Sciatic nerve (tissue), 2 donors: Measurements from ENCODE around the gene MINDY2. TPM values are rescaled to one million over a fixed set of nuclear protein-coding genes. Genes with fewer than 3 reads are reported as not detected.

Source experiments
- ATAC-seq: fragments of 200-7000 bp; cut with Tn5 transposase; one replicate; pipeline ENCODE4 v1.9.1; 2020; ENCODE audit warnings: mild to moderate bottlenecking, moderate library complexity
- DNase-seq: peaks from one replicate; pipeline ENCODE4 v3.0.0-alpha.2; 2020; ENCODE audit warnings: low spot score
- intact Hi-C: fragments of 100-400 bp; cut with DNase I; formaldehyde crosslinking; loops from one replicate; pipeline ENCODE4 v1.14.2; 2022
- total RNA-seq: library from RNA; stranded (reverse); fragmentation: NEBNext Ultra II Directional; extraction: Animal tissue kit (Norgen Biotek cat#: 25700); gene quantifications from one replicate; pipeline ENCODE4 v1.2.1, GENCODE V29; 2021
- donor health status: DM: no; HTN: no; CAD: no.
- donor health status: DM: no; HTN: no; CAD: no.

MINDY2 gene, protein sequence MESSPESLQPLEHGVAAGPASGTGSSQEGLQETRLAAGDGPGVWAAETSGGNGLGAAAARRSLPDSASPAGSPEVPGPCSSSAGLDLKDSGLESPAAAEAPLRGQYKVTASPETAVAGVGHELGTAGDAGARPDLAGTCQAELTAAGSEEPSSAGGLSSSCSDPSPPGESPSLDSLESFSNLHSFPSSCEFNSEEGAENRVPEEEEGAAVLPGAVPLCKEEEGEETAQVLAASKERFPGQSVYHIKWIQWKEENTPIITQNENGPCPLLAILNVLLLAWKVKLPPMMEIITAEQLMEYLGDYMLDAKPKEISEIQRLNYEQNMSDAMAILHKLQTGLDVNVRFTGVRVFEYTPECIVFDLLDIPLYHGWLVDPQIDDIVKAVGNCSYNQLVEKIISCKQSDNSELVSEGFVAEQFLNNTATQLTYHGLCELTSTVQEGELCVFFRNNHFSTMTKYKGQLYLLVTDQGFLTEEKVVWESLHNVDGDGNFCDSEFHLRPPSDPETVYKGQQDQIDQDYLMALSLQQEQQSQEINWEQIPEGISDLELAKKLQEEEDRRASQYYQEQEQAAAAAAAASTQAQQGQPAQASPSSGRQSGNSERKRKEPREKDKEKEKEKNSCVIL
- 61.6 TPM for total RNA-seq

DNA sequence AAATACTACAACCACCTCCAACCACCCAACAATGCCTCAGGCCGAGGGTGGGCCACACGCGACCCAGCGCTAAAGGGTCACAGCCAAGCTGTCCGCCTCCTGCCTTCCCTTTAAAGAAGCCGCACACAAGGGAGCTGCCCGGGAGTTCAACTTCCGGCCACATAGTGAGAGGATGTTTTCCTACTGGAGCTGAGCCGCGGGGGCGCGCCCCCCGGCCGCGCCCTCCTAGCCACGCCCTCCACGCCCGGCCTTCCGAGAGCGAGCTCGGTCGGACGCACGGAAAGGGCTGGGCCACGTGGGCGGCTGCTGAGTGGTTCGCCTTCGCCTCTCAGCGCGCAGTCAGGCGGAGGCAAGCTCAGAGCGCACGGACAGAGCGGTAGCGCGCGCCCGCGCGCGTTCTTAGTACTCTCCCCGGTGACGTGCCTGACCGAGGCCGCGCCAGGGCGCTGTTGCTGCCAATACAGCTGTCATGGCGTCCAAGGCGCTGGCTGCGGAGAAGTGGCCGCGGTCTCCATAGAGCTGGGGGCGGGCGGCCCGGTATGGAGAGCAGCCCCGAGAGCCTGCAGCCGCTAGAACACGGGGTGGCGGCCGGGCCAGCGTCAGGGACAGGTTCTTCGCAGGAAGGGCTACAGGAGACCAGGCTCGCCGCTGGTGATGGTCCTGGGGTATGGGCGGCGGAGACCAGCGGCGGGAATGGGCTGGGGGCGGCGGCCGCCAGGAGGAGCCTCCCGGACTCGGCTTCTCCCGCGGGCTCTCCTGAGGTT is at the start of gene MINDY2:
TSS of gene MINDY2 (plus strand) at position 446 of the 764 bp plus-strand sequence. CDS start at position 540, 94 bp downstream.
- DNase-seq, result peak; percentile 99
- ATAC-seq, result peak; percentile 98
- intact Hi-C loops, result no loop called here

DNA sequence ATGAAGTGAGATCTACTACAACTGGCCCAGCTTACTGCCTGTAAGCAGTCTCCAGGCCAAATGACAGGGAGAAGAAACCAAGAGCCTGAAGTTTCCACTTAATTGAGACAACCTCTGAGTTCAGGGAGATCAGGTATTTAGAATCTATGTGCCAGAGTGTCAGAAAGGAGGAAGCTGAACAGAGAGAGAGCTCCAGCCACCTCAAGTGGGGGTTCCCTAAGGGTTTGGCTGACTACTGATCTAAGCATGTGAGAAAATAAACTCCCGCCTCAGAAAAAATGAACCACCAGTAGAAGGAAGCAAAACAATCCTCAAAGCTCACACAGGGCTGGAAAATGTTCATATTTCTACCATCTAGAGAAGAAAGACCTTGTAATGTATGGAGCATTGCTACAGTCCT is 46.6 kb upstream of the MINDY2 start:
- ATAC-seq (peak; percentile 56), DNase-seq (no peak)
- intact Hi-C loops, result no loop called here

DNA sequence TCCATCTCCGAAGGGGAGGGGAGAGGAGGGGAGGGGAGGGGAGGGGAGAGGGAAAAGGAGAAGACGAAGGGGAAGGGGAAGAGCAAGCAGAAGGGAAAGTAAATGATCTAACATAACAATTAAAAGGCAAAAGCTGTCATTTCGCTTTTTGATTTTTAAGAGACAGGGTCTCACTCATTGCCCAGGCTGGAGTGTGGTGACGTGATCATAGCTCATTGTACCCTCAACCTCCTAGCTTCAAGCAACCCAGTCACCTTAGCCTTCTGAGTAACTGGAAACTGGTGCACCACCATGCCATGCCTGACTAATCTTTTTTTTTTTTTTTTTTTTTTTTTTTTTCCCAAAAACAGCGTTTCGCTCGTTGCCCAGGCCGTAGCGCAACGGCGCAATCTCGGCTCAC is 44.2 kb upstream of the MINDY2 start:
- ATAC-seq (no peak), DNase-seq (no peak)
- intact Hi-C loops, result no loop called here

DNA sequence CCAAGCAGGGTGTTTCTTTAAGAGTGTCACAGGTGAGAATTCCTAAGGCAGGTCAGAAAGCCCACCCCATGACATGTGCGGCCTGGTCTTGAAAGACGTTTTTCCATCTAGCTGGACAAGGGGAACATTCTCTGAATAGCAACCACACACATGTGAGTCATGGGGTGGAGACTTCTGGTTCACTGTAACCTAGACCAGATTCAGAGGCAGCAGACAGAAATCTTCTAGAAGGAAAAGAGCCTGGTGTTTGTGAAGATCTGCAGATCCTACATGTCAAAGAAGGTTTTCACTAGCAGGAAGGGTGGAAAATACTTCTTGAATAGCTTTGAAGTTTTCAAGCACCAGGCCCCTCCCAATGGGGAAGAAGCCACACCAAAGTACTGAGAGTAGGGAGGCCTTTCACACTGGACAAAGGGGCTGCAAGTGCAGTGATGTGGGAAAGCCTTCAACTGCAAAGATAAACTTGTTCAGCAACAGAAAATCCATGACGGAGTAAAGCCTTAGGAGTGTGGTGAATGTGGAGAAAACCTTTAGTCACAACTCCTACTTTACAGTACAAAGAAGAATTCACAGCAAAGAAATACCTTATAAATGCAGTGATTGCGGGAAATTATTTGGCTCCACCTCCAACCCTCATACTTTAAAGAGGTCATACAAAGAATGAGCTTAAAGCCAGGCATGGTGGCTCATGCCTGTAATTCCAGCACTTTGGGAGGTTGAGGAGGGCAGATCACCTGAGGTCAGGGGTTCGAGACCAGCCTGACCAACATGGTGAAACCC is 39.2 kb upstream of the MINDY2 start:
- ATAC-seq (peak; percentile 52), DNase-seq (no peak)
- intact Hi-C loops, result no loop called here

DNA sequence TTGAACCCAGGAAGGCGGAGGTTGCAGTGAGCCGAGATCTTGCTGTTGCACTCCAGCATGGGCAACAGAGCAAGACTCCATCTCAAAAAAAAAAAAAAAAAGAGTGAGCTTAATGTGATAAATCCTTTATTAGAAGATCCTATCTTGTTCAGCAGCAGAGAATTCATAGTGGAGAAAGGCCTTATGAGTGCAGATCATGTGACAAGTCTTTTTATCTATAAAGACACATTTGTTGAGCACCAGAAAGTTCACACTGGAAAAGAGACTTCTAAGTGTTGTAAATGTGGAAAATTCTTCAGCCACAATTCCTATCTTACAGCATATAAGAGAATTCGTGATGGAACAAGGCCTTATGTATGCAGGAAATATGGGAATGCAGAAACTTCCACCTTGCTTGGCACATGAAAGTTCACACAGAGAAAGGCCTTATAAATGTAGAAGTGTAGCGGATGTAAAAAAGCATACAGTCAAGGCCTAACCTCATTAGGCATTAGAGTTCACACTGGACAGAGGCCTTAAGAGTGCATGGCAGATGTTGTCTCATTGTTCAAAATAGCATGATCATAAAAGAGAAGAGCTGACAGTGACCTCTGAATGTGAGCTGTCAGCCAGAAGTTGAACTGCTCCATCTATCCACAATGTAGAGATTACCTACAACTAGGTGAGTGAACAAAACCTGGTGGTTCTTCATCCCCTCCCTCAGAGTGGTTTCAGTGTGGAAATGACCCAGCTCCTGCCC is 38.3 kb upstream of the MINDY2 start:
- ATAC-seq, result no peak
- no peak for DNase-seq
- intact Hi-C loops, result no loop called here

DNA sequence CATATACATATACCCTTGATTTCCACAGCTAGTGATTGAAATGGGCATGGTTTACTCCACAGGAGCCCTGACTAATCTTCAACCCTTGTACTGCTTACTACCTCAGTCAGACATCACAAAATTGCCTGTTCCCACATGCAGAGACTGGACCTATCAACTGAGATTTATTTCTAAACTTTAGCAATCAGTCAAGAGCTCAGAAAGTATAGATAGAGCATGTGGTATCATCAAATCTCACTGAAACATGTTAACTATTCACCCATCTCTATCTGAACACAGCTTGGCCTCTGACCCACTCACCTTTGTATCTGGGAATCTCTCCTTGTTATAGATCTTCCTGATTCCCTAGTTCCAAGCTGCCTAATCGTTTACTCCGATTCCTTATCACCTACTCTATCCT is 36.2 kb upstream of the MINDY2 start:
- ATAC-seq (no peak), DNase-seq (no peak)
- intact Hi-C loops, result no loop called here

DNA sequence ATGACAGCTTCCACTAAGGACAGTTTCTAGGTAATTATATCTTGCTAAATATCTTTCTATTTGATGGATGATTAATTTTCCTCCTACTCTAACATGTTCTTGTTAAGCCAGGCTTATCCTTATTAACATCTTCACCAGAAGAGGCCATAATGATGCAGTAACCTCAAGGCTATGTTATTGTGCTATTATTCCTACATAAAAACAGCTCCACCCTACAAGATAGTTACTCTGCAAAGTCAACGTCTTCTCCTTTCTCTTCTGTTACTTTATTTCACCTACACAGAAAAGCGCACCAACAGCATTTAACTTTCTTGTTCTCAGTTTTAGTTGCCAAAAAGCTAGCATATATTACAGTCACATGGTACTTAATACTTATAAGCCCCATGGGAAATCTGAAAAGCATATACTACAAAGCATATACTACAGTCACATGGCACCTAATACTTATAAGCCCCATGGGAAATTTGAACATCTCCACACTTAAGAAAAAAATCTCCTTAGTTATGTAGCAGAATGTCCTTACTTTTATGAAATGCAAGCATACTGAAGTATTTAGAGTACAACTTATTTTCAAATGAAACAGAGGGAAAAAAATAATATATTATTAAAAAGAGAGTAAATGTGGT is 35.0 kb upstream of the MINDY2 start:
- ATAC-seq (no peak), DNase-seq (no peak)
- intact Hi-C loops, result no loop called here

DNA sequence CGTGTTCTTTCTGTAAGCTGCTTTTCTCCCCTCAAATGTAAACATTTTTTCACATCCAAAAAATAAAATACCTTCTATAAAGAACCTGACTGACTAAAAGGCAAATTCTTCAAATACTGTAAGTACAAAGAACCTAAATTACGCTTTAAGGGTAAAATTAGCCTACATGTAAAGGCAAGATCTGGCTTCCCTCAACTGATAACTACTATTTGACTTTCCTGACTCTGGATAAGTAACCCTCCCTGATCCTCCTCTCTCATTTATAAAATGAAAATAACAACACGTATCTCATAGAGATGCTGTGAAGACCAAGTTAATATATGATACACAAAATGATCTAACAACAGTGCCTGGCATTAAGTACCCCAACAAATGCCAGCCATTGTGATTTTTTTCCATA is 33.8 kb upstream of the MINDY2 start:
- intact Hi-C loops, result no loop called here
- no peak for DNase-seq
- no peak for ATAC-seq

DNA sequence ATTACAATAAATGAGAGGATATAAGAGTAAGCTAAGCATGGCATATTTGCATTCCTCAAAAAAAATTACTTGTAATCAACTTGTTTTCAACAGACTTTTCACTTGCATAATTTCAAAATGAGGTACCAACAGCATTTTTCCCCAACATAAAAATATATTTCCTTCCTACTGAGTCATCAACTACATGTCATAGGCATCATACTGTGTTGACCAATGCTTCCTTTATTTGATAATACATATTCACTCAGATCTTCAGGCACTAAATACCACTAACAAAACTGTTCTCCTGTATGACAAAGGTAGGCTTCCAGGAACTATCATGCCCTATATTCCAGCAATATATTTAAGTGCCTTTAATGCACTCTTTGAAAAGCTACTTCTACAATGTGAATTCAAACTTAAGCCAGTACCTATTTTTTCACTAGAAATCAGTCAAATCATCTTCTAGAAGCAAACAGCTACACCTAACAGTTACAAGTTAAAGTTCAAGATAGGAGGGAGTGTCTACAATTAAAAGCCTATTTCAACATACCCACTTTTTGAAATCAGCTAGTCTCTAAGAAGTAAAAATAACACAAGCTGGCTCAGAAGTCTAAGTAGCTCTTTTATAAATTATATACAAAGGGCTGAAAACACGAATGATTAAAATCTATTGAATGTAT is 32.9 kb upstream of the MINDY2 start:
- ATAC-seq (no peak), DNase-seq (no peak)
- intact Hi-C loops, result no loop called here

DNA sequence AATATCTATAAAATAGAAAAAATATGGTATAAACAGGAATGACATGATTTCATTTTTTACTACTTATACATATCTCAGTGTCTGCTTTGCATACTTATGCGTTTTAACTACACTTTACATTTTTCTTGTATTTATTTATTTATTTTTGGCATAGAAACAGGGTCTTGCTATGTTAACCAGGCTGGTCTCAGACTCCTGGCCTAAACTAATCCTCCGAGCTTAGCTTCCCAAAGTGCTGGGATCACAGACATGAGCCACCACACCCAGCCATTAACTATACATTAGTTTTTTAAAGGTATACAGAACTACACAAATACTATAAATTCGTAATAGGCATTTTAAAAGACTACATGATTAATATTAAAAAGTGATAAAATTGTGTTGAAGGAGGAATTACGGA is 30.7 kb upstream of the MINDY2 start:
- intact Hi-C loops, result no loop called here
- ATAC-seq (no peak), DNase-seq (no peak)

DNA sequence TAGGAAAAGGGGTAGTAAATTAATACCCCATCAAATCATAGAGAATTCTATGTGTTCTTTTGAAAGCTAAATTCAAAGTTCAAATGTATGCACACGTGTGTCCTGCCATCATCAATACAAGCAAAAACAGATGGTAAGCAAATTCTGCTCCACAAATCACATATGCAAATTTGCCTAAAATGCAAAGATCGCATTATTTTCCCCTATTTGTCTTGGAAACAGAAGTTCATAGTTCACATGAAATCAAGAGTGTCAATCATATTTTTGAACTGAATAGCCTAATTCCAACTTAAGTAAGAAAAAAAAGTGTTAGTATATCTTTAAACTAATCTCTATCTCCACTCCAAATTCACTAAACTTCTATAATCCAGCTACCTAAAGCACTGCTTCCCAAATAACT is 30.1 kb upstream of the MINDY2 start:
- DNase-seq (no peak), ATAC-seq (no peak)
- intact Hi-C loops, result no loop called here

DNA sequence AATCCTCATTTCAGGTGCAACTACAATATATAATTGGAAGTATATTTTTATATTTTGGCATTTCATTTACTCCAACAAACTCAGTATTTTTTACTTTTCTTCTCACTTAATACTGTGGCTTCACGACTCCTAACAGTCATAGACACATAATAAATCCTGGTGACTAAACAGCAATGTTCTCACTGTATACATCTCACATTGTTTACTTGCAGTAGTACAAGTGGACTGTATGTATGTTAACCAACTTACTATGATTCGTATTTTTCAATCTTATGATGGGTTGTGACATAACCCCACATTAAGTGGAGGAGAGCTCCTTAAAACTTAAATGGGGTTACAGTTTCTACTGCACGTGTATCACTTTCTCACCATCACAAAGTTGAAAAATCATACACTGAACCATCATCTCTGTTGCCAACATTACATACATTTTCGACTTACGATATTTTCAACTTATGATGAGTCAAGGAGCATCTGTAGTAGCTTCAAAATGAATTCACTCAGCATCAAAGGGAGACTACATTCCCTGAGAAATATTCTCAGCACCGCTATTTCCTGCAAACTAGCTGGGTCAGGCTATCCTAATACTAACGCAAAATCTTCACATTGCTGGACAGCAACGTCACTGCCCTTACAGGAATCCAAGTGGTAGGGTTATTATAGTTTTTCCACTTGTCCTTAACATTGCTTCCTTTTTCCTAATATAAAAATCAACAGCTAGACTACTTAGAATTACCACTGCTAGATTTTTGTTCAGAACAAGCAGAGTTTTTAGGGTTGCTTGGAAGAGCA is 28.9 kb upstream of the MINDY2 start:
- intact Hi-C loops, result no loop called here
- no peak for DNase-seq
- ATAC-seq, result no peak

DNA sequence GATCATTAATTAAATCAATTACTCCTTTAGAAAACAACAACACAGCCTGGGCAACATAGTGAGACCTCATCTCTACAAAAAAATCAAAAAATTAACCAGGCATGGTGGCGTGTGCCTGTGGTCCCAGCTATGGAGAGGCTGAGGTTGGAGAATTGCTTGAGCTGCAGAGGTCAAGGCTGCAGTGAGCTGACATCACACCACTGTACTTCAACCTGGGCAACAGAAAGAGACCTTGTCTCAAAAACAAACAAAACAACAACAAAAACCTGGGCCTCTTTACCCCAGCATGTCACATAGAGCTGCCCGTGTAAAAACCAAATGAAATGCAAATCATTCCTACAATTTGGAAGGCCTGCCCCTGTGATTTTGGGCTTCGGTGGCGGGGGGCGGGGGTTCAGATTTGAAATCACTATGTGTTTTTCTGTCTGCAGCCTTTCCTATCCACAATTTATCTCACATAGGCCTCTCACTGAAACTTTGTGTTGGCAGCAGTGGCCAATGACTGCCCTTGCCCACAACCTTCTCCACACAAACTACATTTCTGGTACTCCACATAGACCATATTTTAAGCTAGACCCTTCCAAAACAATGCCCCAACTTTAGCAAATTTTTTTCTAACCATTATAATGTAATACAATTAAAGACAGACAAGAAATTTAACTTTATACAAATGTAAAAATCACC is 28.1 kb upstream of the MINDY2 start:
- DNase-seq, result no peak
- intact Hi-C loops, result no loop called here
- ATAC-seq, result no peak

DNA sequence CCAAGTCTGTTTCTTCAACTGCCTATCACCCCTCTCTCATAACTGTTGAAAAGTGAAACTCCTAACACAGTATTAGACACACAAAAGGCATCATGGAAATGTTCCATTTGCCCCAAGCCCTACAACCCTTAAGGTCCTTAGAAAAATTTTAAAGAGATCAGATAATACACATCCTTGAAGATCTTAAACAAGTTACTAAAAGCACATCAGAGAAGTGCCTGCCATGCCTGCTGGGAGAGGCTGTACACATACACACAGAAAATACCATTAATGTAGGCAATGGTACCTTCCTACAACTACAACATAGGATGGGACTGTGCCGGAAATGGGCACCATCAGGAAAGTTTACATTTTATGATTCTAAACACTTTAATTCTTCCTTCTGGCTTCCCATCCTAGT is 24.9 kb upstream of the MINDY2 start:
- DNase-seq (no peak), ATAC-seq (no peak)
- intact Hi-C loops, result no loop called here

DNA sequence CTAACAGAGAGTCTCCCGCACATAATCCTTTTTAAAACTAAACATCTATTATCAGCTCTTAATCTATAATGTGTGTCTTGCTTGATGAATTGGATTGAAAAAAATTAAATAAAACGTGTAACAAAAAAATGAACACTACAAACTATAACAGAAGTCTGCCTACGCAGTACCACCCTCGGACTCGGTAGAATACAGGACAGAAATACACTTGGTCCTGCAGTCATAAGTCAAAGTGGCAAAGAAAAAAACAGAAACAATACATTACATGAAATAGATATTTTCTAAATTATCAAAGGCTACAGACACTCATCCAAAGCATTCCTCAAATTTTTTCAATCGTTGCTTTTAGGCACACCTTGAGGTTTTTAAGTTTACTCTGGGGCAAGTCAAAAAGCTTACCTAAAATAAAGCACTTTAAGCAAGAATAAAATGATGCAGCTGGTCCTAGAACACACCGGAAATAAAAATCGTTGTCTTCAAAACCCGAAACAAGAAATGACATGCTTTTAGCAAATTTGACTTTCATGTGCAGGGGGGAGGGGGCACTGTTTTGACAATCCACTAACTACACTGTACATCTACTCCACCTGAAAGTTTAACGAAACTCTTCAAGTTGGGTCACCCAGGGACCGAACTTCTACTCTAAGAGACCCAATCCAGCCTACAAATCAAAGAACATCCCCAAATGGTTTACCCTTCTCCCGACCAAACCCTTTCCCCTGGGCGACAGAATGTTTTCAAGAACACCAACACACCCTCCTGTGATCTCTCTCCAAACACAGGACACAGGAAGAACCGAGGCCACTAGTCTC is 22.9 kb upstream of the MINDY2 start:
- DNase-seq (no peak), ATAC-seq (no peak)
- intact Hi-C loops, result no loop called here
